Measurements from ENCODE around the gene RELB.
"Not testable (repeated sequence)": the region's sequence is repeated elsewhere in the genome, so short reads cannot be mapped to it uniquely, and the experiment has no call there.

RELB gene, protein sequence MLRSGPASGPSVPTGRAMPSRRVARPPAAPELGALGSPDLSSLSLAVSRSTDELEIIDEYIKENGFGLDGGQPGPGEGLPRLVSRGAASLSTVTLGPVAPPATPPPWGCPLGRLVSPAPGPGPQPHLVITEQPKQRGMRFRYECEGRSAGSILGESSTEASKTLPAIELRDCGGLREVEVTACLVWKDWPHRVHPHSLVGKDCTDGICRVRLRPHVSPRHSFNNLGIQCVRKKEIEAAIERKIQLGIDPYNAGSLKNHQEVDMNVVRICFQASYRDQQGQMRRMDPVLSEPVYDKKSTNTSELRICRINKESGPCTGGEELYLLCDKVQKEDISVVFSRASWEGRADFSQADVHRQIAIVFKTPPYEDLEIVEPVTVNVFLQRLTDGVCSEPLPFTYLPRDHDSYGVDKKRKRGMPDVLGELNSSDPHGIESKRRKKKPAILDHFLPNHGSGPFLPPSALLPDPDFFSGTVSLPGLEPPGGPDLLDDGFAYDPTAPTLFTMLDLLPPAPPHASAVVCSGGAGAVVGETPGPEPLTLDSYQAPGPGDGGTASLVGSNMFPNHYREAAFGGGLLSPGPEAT

DNA sequence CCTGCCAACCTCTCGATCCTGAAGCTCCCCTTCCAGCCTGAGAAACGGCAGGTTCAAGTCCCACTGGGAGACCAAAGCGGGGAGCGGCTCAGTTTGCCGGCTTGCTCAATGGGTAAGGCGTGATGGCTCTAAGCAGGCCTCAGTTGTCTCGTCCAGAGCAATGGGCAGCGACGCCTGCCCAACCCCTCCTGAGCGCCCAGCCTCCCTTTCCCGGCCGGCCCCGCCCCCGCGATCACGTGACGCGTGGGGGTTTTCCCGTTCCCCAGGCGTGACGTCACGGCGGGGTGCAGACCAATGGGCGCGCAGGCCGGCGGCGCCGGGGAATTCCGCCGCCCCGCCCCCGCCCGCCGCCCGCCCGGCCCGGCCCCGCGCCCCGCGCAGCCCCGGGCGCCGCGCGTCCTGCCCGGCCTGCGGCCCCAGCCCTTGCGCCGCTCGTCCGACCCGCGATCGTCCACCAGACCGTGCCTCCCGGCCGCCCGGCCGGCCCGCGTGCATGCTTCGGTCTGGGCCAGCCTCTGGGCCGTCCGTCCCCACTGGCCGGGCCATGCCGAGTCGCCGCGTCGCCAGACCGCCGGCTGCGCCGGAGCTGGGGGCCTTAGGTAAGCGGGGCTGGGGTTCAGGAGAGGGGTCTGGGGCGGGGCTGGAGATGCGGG lies at the start of gene RELB:
TSS of gene RELB (plus strand) at position 378 of the 653 bp plus-strand sequence. CDS start at position 494, 116 bp downstream.
- DNase-seq (ENCODE audit: low read depth in 3 of 3): peak; percentile 91 to 99 (median 97)

DNA sequence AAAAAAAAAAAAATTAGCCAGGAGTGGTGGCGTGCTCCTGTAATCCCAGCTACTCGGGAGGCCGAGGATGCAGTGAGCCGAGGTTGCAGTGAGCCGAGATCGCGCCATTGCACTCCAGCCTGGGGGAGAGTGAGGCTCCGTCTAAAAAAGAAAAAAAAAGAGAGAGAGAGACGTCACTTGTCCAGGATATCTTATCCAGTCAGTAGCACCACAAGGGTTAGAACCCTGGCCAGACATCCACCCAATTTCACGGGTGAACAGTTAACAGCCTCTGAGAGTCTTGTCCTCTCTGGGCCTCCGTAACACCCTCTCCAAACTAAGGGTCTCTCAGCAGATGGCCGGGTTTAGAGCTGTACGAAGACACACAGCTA lies 47.0 kb upstream of the RELB start:
- no peak for DNase-seq (ENCODE audit: low read depth in 3 of 3)

DNA sequence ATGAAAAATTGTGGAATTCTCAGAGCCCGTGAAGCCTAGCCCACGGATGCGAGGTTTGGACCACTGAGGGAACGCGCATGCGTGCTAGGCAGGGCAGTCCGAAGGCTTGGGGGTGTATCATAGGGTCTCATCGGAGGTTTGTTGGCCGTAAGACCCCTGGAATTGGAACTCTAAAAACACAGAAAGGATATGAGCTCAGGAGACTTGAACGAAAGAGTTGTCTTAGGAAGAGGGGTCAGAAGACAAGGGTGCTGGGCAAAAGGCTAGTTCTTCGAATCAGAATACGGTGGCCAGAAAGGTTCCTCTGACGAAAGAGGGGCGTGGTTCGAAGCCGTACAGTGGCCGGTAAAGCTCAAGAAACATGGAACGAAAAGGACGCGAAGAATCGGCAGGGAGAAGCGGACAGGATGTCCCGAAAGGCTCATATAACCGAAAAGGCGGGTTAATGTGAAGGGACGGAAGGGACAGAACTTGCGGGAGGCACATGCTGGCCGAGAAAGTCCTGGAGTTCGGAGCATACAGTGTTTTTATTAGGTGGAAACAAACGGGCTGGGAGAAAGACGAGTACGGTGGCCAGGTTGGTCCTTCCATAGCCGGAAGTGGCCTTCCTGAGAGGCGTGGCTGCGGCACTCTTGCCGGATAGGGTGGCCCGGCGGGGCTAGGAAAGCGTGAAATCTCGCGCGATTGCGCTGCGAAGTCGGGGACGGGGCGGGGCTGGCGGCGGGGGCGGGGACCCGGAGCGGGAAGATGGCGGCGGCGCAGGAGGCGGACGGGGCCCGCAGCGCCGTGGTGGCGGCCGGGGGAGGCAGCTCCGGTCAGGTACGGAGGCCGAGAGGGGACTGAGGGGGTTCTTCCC lies 46.4 kb upstream of the RELB start, which contains the start of gene CLPTM1:
TSS of gene CLPTM1 (plus strand) at position 732 of the 856 bp plus-strand sequence. CDS start at position 748, 16 bp downstream.
- DNase-seq (ENCODE audit: low read depth in 3 of 3): peak; percentile 94 to 98 (median 95)

DNA sequence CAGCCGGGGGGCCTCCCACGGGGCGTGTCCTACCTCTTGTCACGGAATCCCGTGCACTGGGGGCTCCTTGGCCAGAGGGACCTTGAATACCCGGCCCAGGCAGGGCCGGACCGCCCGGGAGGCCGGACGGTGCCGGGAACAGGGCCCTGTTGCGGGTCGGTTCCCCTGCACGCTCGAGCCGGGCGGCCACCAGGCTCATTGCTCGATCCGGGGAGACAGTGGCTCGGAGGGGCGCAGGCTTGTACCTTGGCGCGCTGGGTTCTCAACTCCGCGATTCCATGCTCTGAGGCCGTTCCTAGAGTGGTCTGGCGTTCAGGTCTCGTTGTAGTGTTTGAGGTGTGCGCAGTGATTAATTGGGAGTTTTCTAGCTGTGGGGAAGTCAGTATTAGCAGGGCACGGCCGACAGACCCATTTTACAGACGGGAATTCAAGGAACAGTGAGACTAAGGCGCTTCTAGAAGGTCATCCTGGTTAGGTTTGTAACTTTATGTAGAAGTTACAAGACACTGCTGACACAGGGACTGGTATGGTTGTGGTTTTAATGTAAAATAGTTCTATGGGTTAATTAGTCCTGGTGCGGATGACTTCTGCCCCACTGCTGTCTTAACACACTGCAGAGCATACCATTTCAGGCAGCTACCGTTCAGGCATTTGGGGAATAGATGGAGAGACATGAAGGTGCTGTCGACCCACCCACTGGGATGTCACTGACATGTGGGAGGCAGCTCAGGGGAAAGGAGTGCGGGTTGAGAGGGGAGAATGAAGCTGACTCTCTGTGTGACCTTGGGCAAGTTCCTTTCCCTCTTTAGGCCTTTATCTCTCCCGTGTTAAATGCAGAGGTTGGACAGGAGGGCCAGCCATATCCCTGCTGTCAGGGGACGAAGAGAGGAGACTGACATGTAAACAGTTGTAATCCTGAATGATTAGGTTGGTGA lies 45.5 kb upstream of the RELB start:
- no peak for DNase-seq (ENCODE audit: low read depth in 3 of 3)

DNA sequence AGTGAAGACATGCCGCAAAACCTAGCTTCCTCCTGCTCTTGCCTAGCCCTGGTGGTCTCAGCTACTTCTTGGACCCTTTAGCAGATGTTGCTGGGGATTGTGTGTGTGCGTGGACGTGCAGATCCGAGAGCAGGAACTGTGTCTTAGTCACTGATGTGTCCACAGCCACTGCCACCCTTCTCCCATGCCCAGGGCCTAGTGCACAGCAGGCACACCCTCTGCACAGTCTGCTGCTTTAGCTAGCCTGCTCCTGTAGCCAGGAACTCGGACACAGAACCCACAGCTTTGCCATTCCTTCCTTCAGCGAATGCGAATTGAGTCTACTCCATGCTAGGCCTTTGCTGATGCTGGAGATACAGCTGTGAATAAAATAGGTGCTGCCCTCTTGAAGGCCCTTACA lies 43.7 kb upstream of the RELB start:
- DNase-seq (ENCODE audit: low read depth in 3 of 3): no peak

DNA sequence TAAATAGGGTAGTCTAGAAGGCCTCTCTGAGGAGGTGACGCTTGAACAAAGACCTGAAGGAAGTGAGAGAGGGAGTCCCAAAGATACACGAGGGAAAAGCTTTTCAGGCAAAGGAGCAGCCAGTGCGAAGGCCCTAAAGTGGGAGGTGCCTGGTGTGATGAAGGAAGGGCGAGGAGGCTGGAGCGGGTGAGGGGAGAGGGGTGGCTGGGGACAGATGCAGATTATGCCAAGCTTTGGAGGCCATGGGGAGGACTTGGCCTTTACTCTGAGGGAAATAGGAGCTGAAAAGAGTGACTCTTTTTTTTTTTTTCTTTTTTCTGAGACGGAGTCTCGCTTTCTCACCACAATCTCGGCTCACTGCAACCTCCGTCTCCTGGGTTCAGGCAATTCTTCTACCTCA lies 43.2 kb upstream of the RELB start:
- DNase-seq (ENCODE audit: low read depth in 3 of 3): no peak

DNA sequence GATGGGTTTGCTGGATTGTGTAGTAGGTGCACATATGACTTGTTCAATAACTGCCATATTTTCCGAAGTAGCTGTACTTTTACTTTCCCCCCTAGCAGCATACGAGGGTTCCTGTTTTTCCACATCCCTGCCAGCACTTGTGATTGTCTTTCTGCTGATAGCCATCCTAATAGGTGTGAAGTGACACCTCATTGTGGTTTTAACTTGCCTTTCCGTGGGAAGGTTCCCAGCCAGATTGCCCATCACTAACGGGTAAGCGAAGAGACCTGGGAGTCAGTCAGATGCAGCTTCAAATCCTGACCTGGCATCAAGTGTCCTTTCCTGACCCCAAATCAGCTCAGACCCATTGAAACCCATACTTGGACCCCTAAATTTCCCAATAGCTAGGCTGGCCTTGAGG lies 41.6 kb upstream of the RELB start:
- DNase-seq (ENCODE audit: low read depth in 3 of 3): no peak

DNA sequence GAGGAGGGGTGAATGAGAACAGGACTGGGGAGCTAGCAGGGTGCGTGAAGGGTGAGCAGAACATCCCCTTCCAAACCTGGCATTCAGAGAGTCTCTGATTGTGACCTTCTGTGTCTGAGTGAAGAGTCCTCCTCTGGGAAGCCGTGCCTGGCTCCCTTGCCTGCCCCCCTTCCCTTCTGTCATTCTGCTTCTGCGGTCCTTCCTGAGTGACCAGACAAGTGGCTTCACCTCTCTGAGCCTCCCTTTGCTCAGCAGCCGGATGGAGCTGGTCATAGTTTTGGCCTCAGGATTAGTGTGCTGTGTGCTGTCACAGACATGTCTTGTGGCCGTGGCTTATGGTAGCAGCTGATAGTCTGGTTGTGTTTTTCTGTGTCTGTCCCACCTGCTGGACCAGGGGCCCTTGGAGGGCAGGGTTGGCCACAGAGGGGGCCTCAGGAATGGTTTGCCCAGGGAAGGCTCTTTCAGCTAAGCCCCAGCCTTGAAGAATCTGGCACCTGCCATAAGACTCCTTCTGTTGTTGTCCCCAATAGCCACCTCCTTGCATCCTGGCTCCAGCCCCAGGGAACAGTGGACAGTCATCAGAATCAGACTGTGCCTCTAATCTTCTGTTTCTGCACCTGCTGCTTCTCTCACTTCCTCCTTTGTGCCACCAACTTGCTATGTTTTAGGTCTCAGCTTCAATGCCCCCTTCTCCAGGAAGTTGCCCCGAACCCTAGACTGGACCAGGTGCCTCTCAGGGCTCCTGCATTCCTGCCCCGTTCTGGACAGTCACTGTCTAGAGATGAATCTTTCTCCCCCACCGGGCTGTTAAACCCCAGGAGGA lies 40.1 kb upstream of the RELB start:
- no peak for DNase-seq (ENCODE audit: low read depth in 3 of 3)

DNA sequence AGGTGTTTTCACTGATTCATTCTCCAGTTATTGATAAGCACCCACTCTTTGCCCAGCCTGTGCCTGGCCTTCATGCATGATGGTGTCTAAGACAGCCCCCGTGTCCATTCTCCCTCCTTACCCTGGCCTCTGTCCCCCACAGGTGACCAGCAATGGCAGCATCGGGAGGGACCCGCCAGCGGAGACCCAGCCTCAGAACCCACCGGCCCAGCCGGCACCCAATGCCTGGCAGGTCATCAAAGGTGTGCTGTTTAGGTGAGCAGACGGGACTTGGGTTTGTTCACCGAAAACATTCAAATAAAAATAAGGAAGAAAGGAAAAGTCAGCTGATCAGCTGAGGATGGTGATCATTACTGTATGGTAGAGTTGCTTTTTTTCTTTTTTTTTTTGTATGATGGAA lies 39.4 kb upstream of the RELB start:
- no peak for DNase-seq (ENCODE audit: low read depth in 3 of 3)

DNA sequence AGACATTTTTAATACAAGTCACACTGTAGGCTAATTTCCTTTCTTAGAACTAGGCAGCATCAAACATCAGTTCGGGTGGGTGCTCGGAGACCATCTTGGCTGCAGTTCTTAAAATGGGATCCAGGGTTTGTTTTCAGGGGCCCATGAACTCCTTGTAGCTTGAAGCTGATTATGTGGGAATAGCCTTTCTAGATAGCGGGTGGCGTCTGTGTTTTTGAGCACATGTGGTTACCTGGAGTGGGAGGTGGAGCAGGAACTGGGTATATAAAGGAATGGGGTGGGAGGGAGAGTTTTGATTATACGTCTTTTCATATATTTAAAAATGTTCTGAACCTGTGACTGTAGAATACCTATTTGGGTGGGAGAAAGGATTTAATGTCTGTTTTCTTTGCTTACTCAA lies 33.1 kb upstream of the RELB start:
- no peak for DNase-seq (ENCODE audit: low read depth in 3 of 3)

DNA sequence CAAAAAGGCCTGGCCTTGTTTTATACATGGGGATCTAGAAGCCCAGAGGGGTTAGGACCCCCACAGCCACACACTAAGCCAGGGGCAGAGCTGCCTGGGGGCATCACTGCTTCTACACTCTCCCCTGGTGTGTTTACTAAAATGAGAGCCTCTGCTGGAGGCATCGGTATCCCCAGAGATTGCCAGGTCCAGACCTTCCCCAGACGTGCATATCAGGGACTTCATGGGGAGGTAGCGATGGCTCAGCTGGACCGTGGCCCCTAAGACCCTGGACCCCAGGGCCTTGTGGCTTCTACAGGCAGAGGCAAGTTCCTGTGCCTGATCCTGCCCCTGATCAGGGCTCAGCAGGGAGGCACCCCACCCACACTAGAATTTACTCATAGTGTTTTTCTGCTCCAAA lies 32.6 kb upstream of the RELB start:
- no peak for DNase-seq (ENCODE audit: low read depth in 3 of 3)

DNA sequence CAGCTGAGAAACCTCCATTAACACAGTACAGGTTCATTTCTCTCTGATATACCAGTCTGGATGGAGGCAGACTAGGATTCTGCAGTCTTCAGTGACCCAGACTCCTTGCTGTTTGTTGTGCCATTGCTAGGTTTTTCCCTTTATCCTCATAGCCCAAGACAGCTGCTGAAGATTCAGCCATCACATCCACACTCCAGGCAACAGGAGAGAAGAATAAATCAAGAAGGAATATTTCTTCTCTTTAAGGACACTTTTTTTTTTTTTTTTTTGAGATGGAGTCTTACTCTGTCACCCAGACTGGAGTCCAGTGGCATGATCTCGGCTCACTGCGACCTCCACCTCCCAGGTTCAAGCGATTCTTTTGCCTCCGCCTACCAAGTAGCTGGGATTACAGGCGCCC lies 31.8 kb upstream of the RELB start:
- DNase-seq (ENCODE audit: low read depth in 3 of 3): no peak

DNA sequence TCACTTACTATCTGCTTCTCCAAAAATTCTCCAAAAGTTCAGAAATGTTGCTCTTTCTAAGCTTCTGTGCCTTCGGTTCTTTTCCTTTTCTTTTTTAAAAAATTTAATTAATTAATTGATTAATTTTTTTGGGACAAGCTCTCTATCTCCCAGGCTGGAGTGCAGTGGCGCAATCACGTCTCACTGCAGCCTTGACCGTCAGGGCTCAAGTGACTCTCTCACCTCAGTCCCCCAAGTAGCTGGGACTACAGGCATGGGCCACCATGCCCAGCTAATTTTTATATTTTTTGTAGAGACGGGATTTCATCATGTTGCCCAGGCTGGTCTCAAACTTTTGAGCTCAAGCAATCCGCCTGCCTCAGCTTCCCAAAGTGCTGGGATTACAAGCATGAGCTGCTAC lies 29.8 kb upstream of the RELB start:
- DNase-seq (ENCODE audit: low read depth in 3 of 3): not testable (repeated sequence)

DNA sequence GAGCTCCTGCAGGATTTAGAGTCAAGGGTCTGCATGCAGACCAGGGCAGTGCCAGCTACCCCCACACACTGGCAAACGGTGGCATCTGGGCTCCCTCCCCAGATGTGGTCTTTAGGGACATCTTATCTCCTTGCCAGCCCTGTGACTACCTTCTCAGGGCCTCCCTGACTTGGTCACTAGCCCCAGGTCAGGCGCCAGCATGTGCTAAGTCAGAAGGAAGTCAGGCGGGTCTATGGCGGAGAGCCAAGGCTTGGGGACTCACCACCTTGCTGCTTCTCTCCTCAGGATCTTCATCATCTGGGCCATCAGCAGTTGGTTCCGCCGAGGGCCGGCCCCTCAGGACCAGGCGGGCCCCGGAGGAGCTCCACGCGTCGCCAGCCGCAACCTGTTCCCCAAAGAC lies 28.5 kb upstream of the RELB start:
- no peak for DNase-seq (ENCODE audit: low read depth in 3 of 3)

DNA sequence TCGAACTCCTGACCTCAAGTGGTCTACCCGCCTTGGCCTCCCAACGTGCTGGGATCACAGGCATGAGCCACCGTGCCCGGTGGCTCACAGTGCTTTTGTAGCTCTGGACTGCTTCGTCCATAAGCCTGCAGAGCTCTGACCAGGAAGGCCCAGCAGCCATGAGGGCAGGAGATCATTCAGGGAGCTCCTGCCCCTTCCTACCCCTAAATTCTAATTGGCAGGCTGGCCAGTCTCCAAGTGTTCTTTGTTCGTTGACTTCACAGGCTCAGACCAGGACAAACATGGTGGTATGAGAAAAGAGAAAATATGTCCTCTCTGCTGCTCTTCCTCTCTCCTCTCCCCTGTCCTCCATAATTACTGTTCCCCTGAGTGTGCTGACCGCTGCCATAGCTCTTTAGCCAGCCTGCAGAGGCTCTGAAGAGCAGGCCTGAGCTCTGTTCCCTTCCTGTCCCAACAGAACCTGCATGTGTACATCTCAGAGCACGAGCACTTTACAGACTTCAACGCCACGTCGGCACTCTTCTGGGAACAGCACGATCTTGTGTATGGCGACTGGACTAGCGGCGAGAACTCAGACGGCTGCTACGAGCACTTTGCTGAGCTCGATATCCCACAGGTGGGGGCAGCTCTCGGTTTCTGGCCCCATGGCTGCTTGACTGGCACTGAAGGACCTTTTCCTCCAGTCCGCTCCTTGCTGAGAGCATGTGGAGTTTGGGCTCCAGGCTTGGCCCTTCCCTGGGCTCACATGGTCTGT lies 27.1 kb upstream of the RELB start:
- no peak for DNase-seq (ENCODE audit: low read depth in 3 of 3)

DNA sequence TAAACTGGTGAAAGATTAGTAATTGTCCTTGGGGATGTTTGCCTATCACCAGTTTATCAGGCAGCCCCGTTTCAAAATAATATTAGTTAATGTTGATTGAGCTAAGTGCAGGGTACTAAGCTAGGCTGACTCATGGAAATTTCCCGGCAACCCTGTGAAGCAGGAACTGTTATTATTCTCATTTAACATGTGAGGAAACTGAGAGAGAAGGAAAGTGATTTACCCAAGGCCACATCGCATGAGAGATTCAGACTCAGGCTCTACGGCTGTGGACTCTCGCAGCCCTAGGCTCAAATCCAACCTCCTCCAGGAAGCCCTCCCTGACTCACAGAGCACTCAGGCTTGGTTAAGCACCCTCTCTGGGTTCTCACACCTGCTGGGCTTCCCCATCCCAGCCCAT lies 26.4 kb upstream of the RELB start:
- DNase-seq (ENCODE audit: low read depth in 3 of 3): no peak

DNA sequence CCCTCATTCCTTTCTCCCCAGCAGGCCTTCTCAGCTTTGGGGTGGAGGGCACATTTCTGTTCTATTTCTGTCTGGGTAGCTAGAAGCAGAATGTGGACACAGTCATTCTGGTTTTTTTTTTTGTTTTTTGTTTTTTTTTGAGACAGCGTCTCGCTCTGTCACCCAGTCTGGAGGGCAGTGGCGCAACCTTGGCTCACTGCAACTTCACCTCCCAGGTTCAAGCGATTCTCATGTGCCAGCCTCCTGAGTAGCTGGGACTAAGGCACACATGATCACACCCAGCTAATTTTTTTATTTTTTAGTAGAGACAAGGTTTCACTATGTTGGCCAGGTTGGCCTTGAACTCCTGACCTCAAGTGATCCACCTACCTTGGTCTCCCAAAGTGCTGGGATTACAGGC lies 25.8 kb upstream of the RELB start:
- no peak for DNase-seq (ENCODE audit: low read depth in 3 of 3)

DNA sequence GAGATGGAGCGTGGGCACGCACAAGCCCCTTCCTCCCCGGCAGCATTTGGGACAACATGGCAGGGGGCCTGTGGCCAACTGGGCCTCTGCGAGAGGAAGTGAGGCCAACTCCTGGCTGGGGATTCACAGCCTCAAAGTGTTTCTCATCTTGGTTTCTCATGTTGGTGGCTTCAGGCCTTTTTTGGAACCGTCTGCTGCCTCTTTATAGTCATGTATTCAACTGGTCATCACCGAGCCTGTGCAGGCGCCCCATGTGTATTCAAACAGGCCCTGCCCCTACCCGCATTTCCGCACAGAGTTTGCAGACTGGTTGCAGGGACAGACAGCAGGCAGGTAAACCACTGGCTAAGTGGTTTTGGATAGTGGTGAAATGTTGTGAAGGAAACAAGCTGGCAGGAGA lies 17.3 kb upstream of the RELB start:
- DNase-seq (ENCODE audit: low read depth in 3 of 3): no peak

DNA sequence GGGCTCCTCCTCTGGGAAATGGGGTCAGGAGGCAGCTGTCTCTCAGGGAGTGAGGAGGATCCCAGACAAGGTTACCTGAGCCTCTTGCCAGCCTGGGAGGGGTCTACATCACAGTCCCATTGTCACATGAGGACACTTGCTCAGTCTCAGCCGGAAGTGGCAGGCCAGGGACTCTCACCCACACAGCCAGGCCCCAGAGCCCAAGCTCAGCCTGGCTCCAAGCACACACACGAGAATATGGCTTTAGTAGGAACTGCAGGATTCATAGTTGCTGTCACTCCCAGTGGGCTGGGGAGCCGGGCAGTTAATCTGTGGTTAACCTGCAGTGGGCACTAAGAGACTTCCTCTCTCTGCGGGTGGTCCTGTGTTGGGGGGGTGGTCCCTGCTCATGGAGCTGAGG lies 15.8 kb upstream of the RELB start:
- DNase-seq (ENCODE audit: low read depth in 3 of 3): no peak
